OCI-LY7 (cell line): Measurements from ENCODE around the gene IMPDH1.

ENCODE experiments used
- CTCF ChIP-seq: fragments of 200-600 bp; sonication (generic); conservative IDR thresholded peaks from 2 replicates; pipeline ENCODE4 v1.5.1; 2014; ENCODE audit warnings: mild to moderate bottlenecking, antibody characterized with exemption, low read length, moderate library complexity, mixed read lengths
- EZH2phosphoT487 ChIP-seq: fragments of 200-600 bp; sonication (generic); IDR thresholded peaks from 2 replicates; pipeline ENCODE4 v1.6.1; 2018; ENCODE audit warnings: low read depth, borderline replicate concordance, mild to moderate bottlenecking, mixed run types, antibody characterized with exemption, low read length, moderate library complexity, mixed read lengths

GRCh38 chr7:128384726-128385125 is 25.1 kb downstream of the IMPDH1 start:
- TF ChIP-seq CTCF (no peak), EZH2phosphoT487 (no peak)
